Mammary epithelial cell (primary cell): Measurements from ENCODE around the gene ITFG2.

Experiments used
- CTCF ChIP-seq, 2 donors: IDR thresholded peaks in 1 of 2; conservative IDR thresholded peaks in 1 of 2; 2 replicates each; pipeline ENCODE4 v1.5.1; 2011 to 2012; ENCODE audit warnings: inconsistent platforms in 2 of 2, low read length in 2 of 2, mild to moderate bottlenecking in 2 of 2, control low read depth in 1 of 2, low read depth in 1 of 2; ENCODE audit not compliant: insufficient read depth in 1 of 2; ENCODE audit errors: extremely low read depth in 1 of 2
- EZH2 ChIP-seq: IDR thresholded peaks from 2 replicates; pipeline ENCODE4 v1.6.1; 2012; ENCODE audit warnings: low read length, inconsistent platforms, borderline replicate concordance

- TF ChIP-seq CTCF (conservative IDR thresholded peaks at IDR 0.05 in 1 of 2, IDR thresholded peaks at IDR 0.05 in 1 of 2; ENCODE audit: extremely low read depth in 1 of 2, insufficient read depth in 1 of 2, low read depth in 1 of 2, low read length in 2 of 2) = no peak
- no peak for TF ChIP-seq EZH2
Observed at GRCh38 chr12:2857576-2857975, 45.1 kb downstream of the ITFG2 start.
